GM04503 (cell line): ENCODE data around the gene PRKRA.
"Not testable (repeated sequence)": the region's sequence is repeated elsewhere in the genome, so short reads cannot be mapped to it uniquely, and the experiment has no call there.

ENCODE experiments used
- DNase-seq: peaks from one replicate; pipeline ENCODE4 v3.0.0-alpha.2; 2012; ENCODE audit warnings: low read depth

The PRKRA gene

GRCh38 chr2:178413472-178414265 lies 37.3 kb downstream of the PRKRA start:
- no peak for DNase-seq

GRCh38 chr2:178412453-178412852 lies 38.5 kb downstream of the PRKRA start:
- DNase-seq = not testable (repeated sequence)

GRCh38 chr2:178412047-178412446 lies 38.9 kb downstream of the PRKRA start:
- no peak for DNase-seq

GRCh38 chr2:178409261-178409660 lies 41.7 kb downstream of the PRKRA start:
- DNase-seq = no peak

- DNase-seq = peak; percentile 54
These were observed 46.6 kb downstream of the PRKRA start for GRCh38 chr2:178404368-178404767.

GRCh38 chr2:178403671-178404306 lies 47.2 kb downstream of the PRKRA start:
- DNase-seq = peak; percentile 23

- DNase-seq = no peak
These were observed 49.0 kb downstream of the PRKRA start for GRCh38 chr2:178401994-178402437.

- DNase-seq = no peak
These were observed 53.9 kb downstream of the PRKRA start for GRCh38 chr2:178397002-178397605.

- DNase-seq = no peak
These were observed 54.9 kb downstream of the PRKRA start for GRCh38 chr2:178395941-178396570.

- no peak for DNase-seq
These were observed 55.7 kb downstream of the PRKRA start for GRCh38 chr2:178395295-178395694.

- no peak for DNase-seq
These were observed 56.1 kb downstream of the PRKRA start for GRCh38 chr2:178394859-178395258.

- no peak for DNase-seq
These were observed 58.8 kb downstream of the PRKRA start for GRCh38 chr2:178392215-178392614.

- no peak for DNase-seq
These were observed 59.3 kb downstream of the PRKRA start for GRCh38 chr2:178391701-178392100.

- no peak for DNase-seq
These were observed 62.7 kb downstream of the PRKRA start for GRCh38 chr2:178388287-178388686.

- no peak for DNase-seq
These were observed 63.9 kb downstream of the PRKRA start for GRCh38 chr2:178386986-178387597.

GRCh38 chr2:178385595-178386148 lies 65.3 kb downstream of the PRKRA start:
- DNase-seq = no peak

- DNase-seq = no peak
These were observed 67.3 kb downstream of the PRKRA start for GRCh38 chr2:178383718-178384117.
